SK-N-SH (cell line): ENCODE measurements around the gene WIPF3. TPM values are rescaled to one million over a fixed set of nuclear protein-coding genes. Genes with fewer than 3 reads are reported as not detected.

Experiments
- CTCF ChIA-PET: fragments of 300-600, 350-600 bp; formaldehyde crosslinking; extraction: SDS; loops from one replicate; lab custom pipeline; 2021; lab: Yijun Ruan, JAX
- POLR2A ChIA-PET: fragments of 350-600 bp; sonication (Branson Sonifier 250); formaldehyde crosslinking; extraction: SDS; loops from one replicate; lab custom pipeline; 2020; ENCODE audit warnings: antibody characterized with exemption, inconsistent platforms; lab: Yijun Ruan, JAX
- DNase-seq: peaks from one replicate; pipeline ENCODE4 v3.0.0; 2012
- H2AFZ ChIP-seq: fragments of 200-600 bp; sonication (generic); 2 replicates; pipeline ENCODE4 v1.8.1; 2016; ENCODE audit warnings: antibody characterized with exemption, mild to moderate bottlenecking, low read depth
- H3F3A ChIP-seq: fragments of 200-600 bp; sonication (generic); replicated peaks from 2 replicates; pipeline ENCODE3; 2016; ENCODE audit warnings: antibody characterized with exemption, mild to moderate bottlenecking; ENCODE audit not compliant: insufficient read depth
- H3K27ac ChIP-seq, 2 experiments: fragments of 200-500 bp in 1 of 2; fragments of 200-600 bp in 1 of 2; sonication (Bioruptor generic) in 1 of 2; sonication (generic), shearing (Covaris generic) in 1 of 2; 2 replicates each; pipeline versions ENCODE4 v1.5.1 to v1.6.1; 2014 to 2016; ENCODE audit warnings: low read depth in 2 of 2, inconsistent platforms in 1 of 2, low read length in 1 of 2, mild to moderate bottlenecking in 1 of 2, mixed read lengths in 1 of 2
- H3K27me3 ChIP-seq: fragments of 200-600 bp; sonication (generic), shearing (Covaris generic); 2 replicates; pipeline ENCODE4 v1.6.1; 2016; ENCODE audit warnings: mixed run types; ENCODE audit not compliant: insufficient read depth
- H3K36me3 ChIP-seq, 2 experiments: fragments of 200-500 bp in 1 of 2; fragments of 200-600 bp in 1 of 2; sonication (Bioruptor generic) in 1 of 2; sonication (generic) in 1 of 2; replicated peaks in 1 of 2; 2 replicates each; pipeline versions ENCODE3 to v1.5.1; 2014 to 2016; ENCODE audit warnings: low read length in 1 of 2, mild to moderate bottlenecking in 1 of 2; ENCODE audit not compliant: insufficient read depth in 2 of 2, control insufficient read depth in 1 of 2
- H3K4me1 ChIP-seq, 2 experiments: fragments of 200-500 bp in 1 of 2; fragments of 200-600 bp in 1 of 2; sonication (Bioruptor generic) in 1 of 2; sonication (generic), shearing (Covaris generic) in 1 of 2; 2 replicates each; pipeline versions ENCODE4 v1.5.1 to v1.6.1; 2014 to 2016; ENCODE audit warnings: low read depth in 1 of 2, low read length in 1 of 2, mixed run types in 1 of 2; ENCODE audit not compliant: insufficient read depth in 2 of 2, control insufficient read depth in 1 of 2
- H3K4me2 ChIP-seq: fragments of 200-600 bp; sonication (generic), shearing (Covaris generic); 2 replicates; pipeline ENCODE4 v1.6.1; 2017; ENCODE audit warnings: mixed run types
- H3K4me3 ChIP-seq, 2 experiments: fragments of 200-500 bp in 1 of 2; fragments of 200-600 bp in 1 of 2; sonication (Bioruptor generic) in 1 of 2; sonication (generic), shearing (Covaris generic) in 1 of 2; 2 replicates each; pipeline versions ENCODE4 v1.5.1 to v1.8.1; 2014 to 2016; ENCODE audit warnings: low read depth in 2 of 2, inconsistent platforms in 1 of 2, low read length in 1 of 2, mild to moderate bottlenecking in 1 of 2, mixed read lengths in 1 of 2, moderate library complexity in 1 of 2
- H3K79me2 ChIP-seq: fragments of 200-600 bp; sonication (generic); 2 replicates; pipeline ENCODE4 v1.8.1; 2017; ENCODE audit warnings: mild to moderate bottlenecking; ENCODE audit not compliant: insufficient read depth
- H3K9ac ChIP-seq: fragments of 200-600 bp; sonication (generic); 2 replicates; pipeline ENCODE4 v1.6.1; 2017; ENCODE audit warnings: mixed run types
- H3K9me2 ChIP-seq: fragments of 200-600 bp; sonication (generic); 2 replicates; pipeline ENCODE4 v1.6.1; 2017; ENCODE audit warnings: mixed run types
- H3K9me3 ChIP-seq: fragments of 200-600 bp; sonication (generic); 2 replicates; pipeline ENCODE4 v1.6.1; 2017; ENCODE audit warnings: mixed run types, mild to moderate bottlenecking, moderate library complexity
- H4K20me1 ChIP-seq: fragments of 200-600 bp; sonication (generic); 2 replicates; pipeline ENCODE4 v1.6.1; 2017; ENCODE audit warnings: mild to moderate bottlenecking, mixed run types; ENCODE audit not compliant: insufficient read depth
- ELF1 ChIP-seq: IDR thresholded peaks from 2 replicates; pipeline ENCODE4 v1.4.0; 2012
- EP300 ChIP-seq, 2 experiments: IDR thresholded peaks; 2 replicates each; pipeline versions ENCODE4 v1.4.0 to v1.6.1; 2012; ENCODE audit warnings: borderline replicate concordance in 1 of 2, low read depth in 1 of 2, low read length in 1 of 2
- GATA2 ChIP-seq: sonication (generic); formaldehyde crosslinking; IDR thresholded peaks from 2 replicates; pipeline ENCODE4 v1.5.0; 2020; ENCODE audit warnings: mild to moderate bottlenecking, missing genetic modification reagents
- IRF3 ChIP-seq: fragments of 150-350 bp; IDR thresholded peaks from 2 replicates; pipeline ENCODE4 v1.6.1; 2016; ENCODE audit warnings: mild to moderate bottlenecking, low read depth, low read length
- MXI1 ChIP-seq: IDR thresholded peaks from 2 replicates; pipeline ENCODE4 v1.6.1; 2012; ENCODE audit warnings: mild to moderate bottlenecking, low read depth, low read length, improper control_type of control experiment
- NFIC ChIP-seq: IDR thresholded peaks from 2 replicates; pipeline ENCODE4 v1.4.0; 2012; ENCODE audit warnings: borderline replicate concordance
- NRF1 ChIP-seq: IDR thresholded peaks from 2 replicates; pipeline ENCODE4 v1.6.1; 2012; ENCODE audit warnings: low read depth, mild to moderate bottlenecking, low read length
- POLR2AphosphoS5 ChIP-seq: IDR thresholded peaks from 2 replicates; pipeline ENCODE4 v1.6.1; 2012; ENCODE audit warnings: low read depth, low read length
- RAD21 ChIP-seq: IDR thresholded peaks from 2 replicates; pipeline ENCODE4 v1.6.1; 2012; ENCODE audit warnings: mild to moderate bottlenecking, low read length
- REST ChIP-seq: IDR thresholded peaks from 2 replicates; pipeline ENCODE4 v1.6.1; 2012; ENCODE audit warnings: mild to moderate bottlenecking, low read depth, low read length, moderate library complexity
- RXRA ChIP-seq: IDR thresholded peaks from 2 replicates; pipeline ENCODE4 v1.4.0; 2012; ENCODE audit warnings: low read depth, mild to moderate bottlenecking, borderline replicate concordance
- SMC3 ChIP-seq: IDR thresholded peaks from 2 replicates; pipeline ENCODE4 v1.6.1; 2012; ENCODE audit warnings: low read depth, low read length, improper control_type of control experiment
- TAF1 ChIP-seq: IDR thresholded peaks from 2 replicates; pipeline ENCODE4 v1.6.1; 2012; ENCODE audit warnings: low read depth, mild to moderate bottlenecking, low read length, moderate library complexity, borderline replicate concordance
- TEAD4 ChIP-seq: IDR thresholded peaks from 2 replicates; pipeline ENCODE4 v1.4.0; 2012; ENCODE audit warnings: mild to moderate bottlenecking, borderline replicate concordance; ENCODE audit not compliant: insufficient read depth
- WGBS: methylation state at CpG from one replicate; pipeline ENCODE4 v1.1.6; 2017; ENCODE audit warnings: low lambda C conversion rate; 5-methylcytosine and 5-hydroxymethylcytosine counted together
- polyA plus RNA-seq, 3 experiments: library from polyadenylated mRNA; depleted of rRNA; stranded (reverse); fragments of >200 nt; gene quantifications; 2 replicates each; pipeline ENCODE4 v1.2.3, GENCODE V29; 2012
- TF ChIP-seq, protein P1 (sequence below): IDR thresholded peaks from 2 replicates; pipeline ENCODE4; 2012

The WIPF3 gene
- polyA plus RNA-seq, 1 of the 3 experiments (the other 2 are of a cell fraction): 0.02 TPM

- no peak overlapping the region for H3K27ac ChIP-seq
- ChIA-PET POLR2A (no interaction called here), CTCF (interaction anchor here (1.0 to 3.7 kb wide), 4 partner anchors 12 to 35 kb away, joined by 3 to 20 read pairs (median 4); no protein-coding TSS in a partner anchor)
- no peak overlapping the region for H3K9ac ChIP-seq
- no peak for DNase-seq
- H3K9me3 ChIP-seq: no peaks in the 10 kb centered on the region
- no peak overlapping the region for H2AFZ ChIP-seq
- no peak for TF ChIP-seq POLR2AphosphoS5
- TF ChIP-seq ELF1: no peak
- no peak for TF ChIP-seq RXRA
- TF ChIP-seq, protein P1, sequence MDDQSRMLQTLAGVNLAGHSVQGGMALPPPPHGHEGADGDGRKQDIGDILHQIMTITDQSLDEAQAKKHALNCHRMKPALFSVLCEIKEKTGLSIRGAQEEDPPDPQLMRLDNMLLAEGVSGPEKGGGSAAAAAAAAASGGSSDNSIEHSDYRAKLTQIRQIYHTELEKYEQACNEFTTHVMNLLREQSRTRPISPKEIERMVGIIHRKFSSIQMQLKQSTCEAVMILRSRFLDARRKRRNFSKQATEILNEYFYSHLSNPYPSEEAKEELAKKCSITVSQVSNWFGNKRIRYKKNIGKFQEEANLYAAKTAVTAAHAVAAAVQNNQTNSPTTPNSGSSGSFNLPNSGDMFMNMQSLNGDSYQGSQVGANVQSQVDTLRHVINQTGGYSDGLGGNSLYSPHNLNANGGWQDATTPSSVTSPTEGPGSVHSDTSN: no peak
- TF ChIP-seq EP300 (IDR thresholded peaks at IDR 0.05; ENCODE audit: borderline replicate concordance in 1 of 2, low read depth in 1 of 2, low read length in 1 of 2): no peak
- no peak for TF ChIP-seq RAD21
- no peak for TF ChIP-seq TAF1
- TF ChIP-seq TEAD4: no peak
- no peak for TF ChIP-seq MXI1
- no peak for TF ChIP-seq NFIC
- no peak for TF ChIP-seq IRF3
- TF ChIP-seq NRF1: no peak
- no peak for TF ChIP-seq GATA2
- no peak for TF ChIP-seq REST
- TF ChIP-seq SMC3: no peak
- WGBS: 80% methylated on average over 5 of the region's 5 CpGs
- no peak overlapping the region for H3K4me3 ChIP-seq
- no peaks in the 10 kb centered on the region for H3K36me3 ChIP-seq
- H3K9me2 ChIP-seq: no peaks in the 10 kb centered on the region
- H3K27me3 ChIP-seq: no peaks in the 10 kb centered on the region; the same call in 1 of the 2 replicates
- no peak overlapping the region for H3K4me2 ChIP-seq
- H4K20me1 ChIP-seq: no peaks in the 10 kb centered on the region
- no peaks in the 10 kb centered on the region for H3K79me2 ChIP-seq
- H3F3A ChIP-seq: no peaks in the 10 kb centered on the region
- H3K4me1 ChIP-seq: peaks cover 0 to 26% of the 10 kb centered on the region in 2 experiments; a peak in 2 of 4 replicates
Observed at GRCh38 chr7:29889288-29889687, 83.0 kb downstream of the WIPF3 start.
